SJCRH30 (cell line): Measurements from ENCODE around the gene ACOX1. TPM values are rescaled to one million over a fixed set of nuclear protein-coding genes. Genes with fewer than 3 reads are reported as not detected.

Source experiments
- DNase-seq, 2 experiments: peaks; one replicate each; pipeline ENCODE4 v3.0.0-alpha.2; 2015 to 2020
- H3K27ac ChIP-seq: fragments of 250-450 bp; sonication (Bioruptor Pico); 2 replicates; pipeline ENCODE4 v1.5.1; 2020; ENCODE audit warnings: mild to moderate bottlenecking, moderate library complexity
- H3K27me3 ChIP-seq: fragments of 250-450 bp; sonication (Bioruptor Pico); 2 replicates; pipeline ENCODE4 v1.5.1; 2020; ENCODE audit warnings: mild to moderate bottlenecking, moderate library complexity
- H3K36me3 ChIP-seq: fragments of 250-450 bp; sonication (Bioruptor Pico); 2 replicates; pipeline ENCODE4 v1.5.1; 2020; ENCODE audit warnings: mild to moderate bottlenecking, moderate library complexity
- H3K4me1 ChIP-seq: fragments of 250-450 bp; sonication (Bioruptor Pico); 2 replicates; pipeline ENCODE4 v1.5.1; 2020; ENCODE audit warnings: mild to moderate bottlenecking, moderate library complexity
- H3K4me3 ChIP-seq: fragments of 250-450 bp; sonication (Bioruptor Pico); 2 replicates; pipeline ENCODE4 v1.5.1; 2020; ENCODE audit warnings: mild to moderate bottlenecking, moderate library complexity
- H3K9me3 ChIP-seq: fragments of 250-450 bp; sonication (Bioruptor Pico); replicated peaks from 2 replicates; pipeline ENCODE4 v1.5.1; 2020; ENCODE audit warnings: mild to moderate bottlenecking, moderate library complexity
- total RNA-seq: library from RNA; depleted of rRNA; stranded (reverse); fragments of >200 nt; shearing (Covaris generic); gene quantifications from 2 replicates; pipeline ENCODE4 v1.2.3, GENCODE V29; 2014

Gene ACOX1
- total RNA-seq, 1 experiment from 2014 or later: 34.8 TPM

DNA sequence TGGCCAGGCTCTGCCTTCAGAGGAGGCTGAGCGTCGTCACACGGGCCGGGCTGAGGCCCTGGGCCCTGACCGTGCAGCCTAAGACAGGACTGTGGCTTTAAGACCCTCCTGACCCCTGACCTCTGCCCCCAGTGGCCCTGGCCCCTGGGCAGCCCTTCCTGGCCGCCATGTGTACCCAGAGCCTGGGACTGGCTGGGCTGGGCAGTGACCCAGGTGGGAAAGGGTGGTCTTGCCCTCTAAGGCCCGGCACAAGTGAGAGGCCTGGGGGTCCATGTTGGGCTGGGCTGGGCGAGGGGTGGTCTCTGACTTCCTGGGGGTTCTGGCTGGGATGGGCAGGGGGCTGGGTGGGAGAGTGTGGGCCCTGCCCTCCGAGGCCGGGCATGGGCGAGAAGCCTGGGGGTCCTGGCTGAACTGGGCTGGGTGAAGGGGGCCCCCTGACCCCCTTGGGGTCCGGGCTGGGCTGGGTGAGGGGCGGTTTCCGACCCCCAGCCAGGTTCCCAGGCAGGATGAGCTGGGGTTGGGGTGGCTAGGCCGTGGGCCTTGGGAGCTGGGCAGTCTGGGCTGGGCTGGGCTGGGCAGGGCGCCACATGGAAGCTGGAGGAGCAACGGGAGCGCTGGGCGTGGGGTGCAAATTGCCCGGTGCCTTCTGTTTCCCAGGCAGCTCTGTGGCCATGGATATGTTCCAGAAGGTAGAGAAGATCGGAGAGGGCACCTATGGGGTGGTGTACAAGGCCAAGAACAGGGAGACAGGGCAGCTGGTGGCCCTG, 22.0 kb upstream of the ACOX1 start, which contains the start of gene CDK3:
TSS of gene CDK3 (plus strand) at position 101 of the 767 bp plus-strand sequence. CDS start at position 672, 571 bp downstream.
- Histone ChIP-seq H3K4me1 (peaks cover 21% of the 10 kb centered on the region), H3K36me3 (no peaks in the 10 kb centered on the region), H3K4me3 (no peak within 1 kb of the TSS), H3K27me3 (no peaks in the 10 kb centered on the region), H3K27ac (no peak within 1 kb of the TSS), H3K9me3 (no peaks in the 10 kb centered on the region)
- no peak for DNase-seq

DNA sequence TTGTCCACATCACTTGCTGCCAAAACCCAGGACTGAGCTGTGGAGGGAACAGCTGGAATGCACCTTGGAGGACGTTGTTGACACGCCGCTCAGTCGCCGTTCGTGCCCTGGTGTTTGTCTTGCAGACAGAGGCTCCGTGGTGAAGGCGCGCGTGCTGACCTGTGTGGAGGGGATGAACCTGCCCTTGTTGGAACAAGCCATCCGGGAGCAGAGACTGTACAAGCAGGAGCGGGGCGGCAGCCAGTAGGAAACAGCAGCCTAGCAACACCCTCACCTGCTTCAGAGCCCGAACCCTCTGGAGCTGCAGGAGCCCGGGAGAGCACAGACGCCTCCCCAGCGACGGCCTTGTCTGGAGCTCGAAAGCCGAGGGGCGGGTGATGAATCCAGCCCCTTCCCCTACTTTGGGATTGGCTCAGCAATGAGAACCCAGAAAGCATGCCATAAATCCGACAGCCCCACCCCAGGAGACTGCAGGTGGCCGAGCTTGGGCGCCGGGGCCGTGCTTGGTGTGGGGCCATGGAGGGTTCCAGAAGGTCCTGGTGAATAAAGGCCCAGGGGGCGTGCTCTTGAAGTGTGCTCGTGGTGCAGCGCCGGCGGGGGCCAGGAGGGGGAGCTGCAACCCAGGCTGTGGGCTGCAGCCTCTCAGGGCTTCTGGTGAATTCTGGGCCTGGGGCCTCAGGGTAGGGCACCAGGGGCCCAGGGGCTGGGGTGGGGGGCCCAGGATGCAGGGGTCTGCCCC, 21.2 kb upstream of the ACOX1 start:
- no peaks in the 10 kb centered on the region for H3K36me3 ChIP-seq
- DNase-seq: peak; percentile 72 to 85
- H3K9me3 ChIP-seq: no peaks in the 10 kb centered on the region
- H3K27me3 ChIP-seq: no peaks in the 10 kb centered on the region
- H3K27ac ChIP-seq: no peak overlapping the region
- no peak overlapping the region for H3K4me3 ChIP-seq
- H3K4me1 ChIP-seq: peaks cover 14% of the 10 kb centered on the region

DNA sequence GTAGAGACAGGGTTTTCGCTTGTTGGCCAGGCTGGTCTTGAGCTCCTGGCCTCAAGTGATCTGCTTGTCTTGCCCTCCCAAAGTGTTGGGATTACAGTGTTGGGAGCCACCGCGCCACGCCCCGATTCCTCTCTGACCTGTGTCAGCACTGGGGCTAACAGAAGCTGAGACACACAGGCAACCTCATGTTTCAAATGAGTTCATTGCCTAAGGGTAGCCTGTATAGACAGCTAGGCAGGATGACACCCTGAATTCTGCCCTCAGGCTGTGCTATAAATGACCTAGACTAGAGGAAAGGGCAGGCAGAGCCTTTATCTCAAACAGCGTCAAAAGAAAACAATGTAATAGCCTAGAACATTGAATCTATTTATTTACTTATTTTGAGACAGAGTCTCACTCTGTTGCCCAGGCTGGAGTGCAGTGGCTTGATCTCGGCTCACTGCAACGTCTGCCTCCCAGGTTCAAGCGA, 19.4 kb upstream of the ACOX1 start:
- no peaks in the 10 kb centered on the region for H3K27me3 ChIP-seq
- H3K9me3 ChIP-seq: no peaks in the 10 kb centered on the region
- DNase-seq: no peak
- H3K27ac ChIP-seq: no peak overlapping the region
- no peaks in the 10 kb centered on the region for H3K36me3 ChIP-seq
- H3K4me3 ChIP-seq: no peak overlapping the region
- H3K4me1 ChIP-seq: peaks cover 8% of the 10 kb centered on the region

DNA sequence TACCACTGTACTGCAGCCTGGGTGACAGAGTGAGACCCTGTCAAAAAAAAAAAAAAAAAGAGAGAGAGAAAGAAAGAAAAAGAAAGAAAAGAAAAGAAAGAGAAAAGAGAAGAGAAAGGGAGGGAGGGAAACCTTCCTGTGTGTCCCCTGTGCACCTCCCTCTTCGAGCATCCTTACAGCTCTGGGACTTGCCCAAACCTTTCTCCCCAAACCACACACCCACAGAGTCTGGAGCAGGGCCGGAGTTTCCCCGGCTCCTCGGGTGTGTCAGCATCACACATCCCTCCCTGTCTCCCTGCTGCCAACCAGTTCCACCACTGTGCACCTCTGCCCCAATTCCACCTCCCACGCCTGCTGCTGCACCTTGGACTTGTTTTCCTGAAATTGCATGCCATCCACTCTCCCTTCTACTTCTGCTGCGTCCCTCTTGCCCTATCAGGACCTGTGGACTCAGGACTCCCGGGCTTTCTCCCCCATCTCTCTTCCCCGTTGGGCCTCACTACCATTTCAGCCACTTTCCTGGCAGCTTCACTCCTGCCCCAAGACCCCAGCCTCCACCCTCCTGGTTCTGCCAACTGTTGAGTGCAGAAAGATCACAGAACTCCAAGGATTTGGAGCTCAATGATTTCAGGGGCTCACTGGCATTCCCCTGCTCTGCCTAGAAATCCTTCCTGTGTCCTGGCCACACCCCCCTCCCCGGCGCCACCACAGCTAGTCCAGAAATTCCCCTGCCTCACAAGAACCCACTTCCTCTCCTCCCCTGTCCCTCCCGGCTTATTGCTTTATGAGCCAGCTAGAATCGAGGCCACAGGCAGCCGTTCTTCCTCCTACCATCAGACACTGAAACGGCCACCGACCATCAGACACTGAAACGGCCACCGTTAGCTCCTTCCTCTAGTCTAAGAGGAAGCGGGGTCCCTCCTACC, 18.0 kb upstream of the ACOX1 start:
- DNase-seq: peak; percentile 83 to 84
- peak overlapping the region; percentile 22; the same call in 1 of the 2 replicates for H3K27ac ChIP-seq
- H3K36me3 ChIP-seq: no peaks in the 10 kb centered on the region

DNA sequence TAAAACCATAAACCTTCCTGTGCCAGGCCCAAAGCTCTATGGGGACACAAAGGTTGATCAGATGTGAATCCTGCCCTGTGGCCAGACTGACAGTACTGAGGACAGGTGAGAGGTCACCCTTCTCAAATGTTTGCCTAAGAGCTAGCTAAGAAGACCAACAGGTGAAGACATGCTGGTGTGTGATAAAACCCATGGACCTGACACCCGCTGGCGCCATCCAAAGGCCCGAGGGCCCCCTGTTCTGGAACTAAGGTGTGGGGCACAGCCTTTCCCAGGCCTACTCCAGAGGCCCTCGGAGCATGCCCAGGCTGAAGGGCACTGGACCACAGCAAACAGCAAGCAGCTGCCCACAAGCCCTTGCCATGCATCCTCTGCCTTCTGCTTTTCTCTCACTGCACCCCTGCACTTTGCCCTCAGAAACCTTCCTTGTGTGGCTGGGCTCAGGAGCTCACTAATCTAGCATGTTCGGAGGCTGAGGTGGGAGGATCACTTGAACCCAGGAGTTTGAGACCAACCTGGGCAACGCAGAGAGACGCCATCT, 16.5 kb upstream of the ACOX1 start:
- no peaks in the 10 kb centered on the region for H3K9me3 ChIP-seq
- H3K4me3 ChIP-seq: no peak overlapping the region
- H3K27me3 ChIP-seq: no peaks in the 10 kb centered on the region
- no peaks in the 10 kb centered on the region for H3K36me3 ChIP-seq
- peaks cover 8% of the 10 kb centered on the region for H3K4me1 ChIP-seq
- no peak overlapping the region for H3K27ac ChIP-seq
- DNase-seq: no peak

More for the DNA sequence above, 18.0 kb upstream of the ACOX1 start:
- Histone ChIP-seq H3K4me3 (peak overlapping the region; percentile 36), H3K9me3 (no peaks in the 10 kb centered on the region), H3K4me1 (peaks cover 8% of the 10 kb centered on the region), H3K27me3 (no peaks in the 10 kb centered on the region)

DNA sequence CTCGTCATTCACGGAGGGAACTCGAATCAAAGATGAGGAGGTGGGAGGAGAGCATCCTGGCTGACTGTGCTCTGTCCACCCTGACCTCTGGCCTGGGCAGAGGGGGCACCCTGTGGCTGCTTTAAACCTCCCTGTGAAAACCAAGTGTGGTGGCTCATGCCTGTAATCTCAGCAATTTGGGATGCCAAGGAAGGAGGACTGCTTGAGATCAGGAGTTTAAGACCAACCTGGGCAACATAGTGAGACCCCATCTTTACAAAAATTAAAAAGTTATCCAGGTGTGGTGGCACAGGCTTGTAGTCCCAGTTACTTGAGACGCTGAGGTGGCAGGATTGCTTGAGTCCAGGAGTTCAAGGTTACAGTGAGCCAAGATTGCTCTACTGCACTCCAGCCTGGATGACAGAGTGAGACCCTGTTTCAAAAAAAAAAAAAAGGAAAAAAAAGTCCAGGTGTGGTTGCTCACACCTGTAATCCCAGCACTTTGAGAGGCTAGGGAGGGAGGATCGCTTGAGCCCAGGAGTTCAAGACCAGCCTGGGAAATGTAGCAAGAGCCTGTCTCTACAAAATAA, 15.9 kb upstream of the ACOX1 start:
- Histone ChIP-seq H3K36me3 (no peaks in the 10 kb centered on the region), H3K27me3 (no peaks in the 10 kb centered on the region), H3K4me1 (peaks cover 8% of the 10 kb centered on the region), H3K9me3 (no peaks in the 10 kb centered on the region), H3K4me3 (no peak overlapping the region), H3K27ac (no peak overlapping the region)
- DNase-seq: no peak

DNA sequence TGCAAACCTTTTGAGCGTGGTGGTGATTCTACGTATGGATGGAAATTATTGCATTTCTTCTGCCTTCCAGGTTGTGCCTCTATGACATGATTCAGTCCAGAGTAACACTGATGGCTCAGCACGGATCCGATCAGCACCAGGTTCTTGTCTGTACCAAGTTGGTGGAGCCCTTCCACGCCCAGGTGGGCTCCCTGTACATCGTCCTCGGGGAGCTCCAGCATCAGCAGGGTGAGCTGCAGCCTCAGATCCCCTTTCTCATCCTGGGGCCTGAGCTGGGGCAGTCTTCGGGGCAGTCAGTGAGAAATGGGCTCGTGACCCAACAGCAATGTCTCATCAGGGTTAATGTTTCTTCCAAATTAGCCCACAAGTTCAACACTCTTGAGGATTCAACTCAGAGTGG, 12.4 kb upstream of the ACOX1 start:
- Histone ChIP-seq H3K27me3 (no peaks in the 10 kb centered on the region), H3K9me3 (no peaks in the 10 kb centered on the region), H3K36me3 (no peaks in the 10 kb centered on the region), H3K4me1 (no peaks in the 10 kb centered on the region), H3K4me3 (no peak overlapping the region), H3K27ac (no peak overlapping the region)
- DNase-seq: no peak

DNA sequence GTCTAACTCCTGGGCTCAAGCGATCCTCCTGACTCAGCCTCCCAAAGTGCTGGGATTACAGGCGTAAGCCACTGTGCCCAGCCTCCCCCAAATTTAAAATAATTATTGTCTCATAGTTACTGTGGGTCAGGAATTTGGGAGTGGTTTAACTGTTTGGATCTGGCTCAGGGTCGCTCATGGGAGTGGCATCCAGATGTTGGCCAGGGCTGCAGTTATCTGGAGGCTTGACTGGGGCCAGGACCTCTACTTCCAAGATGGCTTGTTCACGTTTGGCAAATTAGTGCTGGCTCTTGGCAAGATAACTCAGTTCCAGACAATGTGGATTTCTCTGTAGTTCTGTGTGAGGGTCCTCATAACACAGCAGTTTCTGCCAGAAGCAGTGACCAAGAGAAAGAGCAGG, 8.1 kb upstream of the ACOX1 start:
- H3K9me3 ChIP-seq: no peaks in the 10 kb centered on the region
- no peak for DNase-seq
- H3K27ac ChIP-seq: no peak overlapping the region
- H3K27me3 ChIP-seq: no peaks in the 10 kb centered on the region
- H3K36me3 ChIP-seq: no peaks in the 10 kb centered on the region
- no peak overlapping the region for H3K4me3 ChIP-seq
- H3K4me1 ChIP-seq: no peaks in the 10 kb centered on the region

DNA sequence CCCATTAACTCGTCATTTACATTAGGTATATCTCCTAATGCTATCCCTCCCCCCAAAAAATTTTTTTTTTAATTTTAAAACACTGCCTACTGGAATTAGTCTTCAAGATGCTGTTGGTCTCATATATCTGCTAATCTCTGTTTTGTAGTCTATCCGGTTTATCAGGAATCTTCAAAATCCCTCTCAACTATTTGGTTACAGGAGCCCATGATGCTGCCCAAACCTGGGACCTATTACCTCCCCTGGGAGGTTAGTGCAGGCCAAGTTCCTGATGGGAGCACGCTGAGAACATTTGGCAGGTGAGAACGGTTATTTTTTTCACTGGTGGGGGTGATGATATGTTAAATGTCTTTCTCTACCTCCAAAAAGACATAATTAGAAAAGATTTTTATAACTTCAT, 7.0 kb upstream of the ACOX1 start:
- Histone ChIP-seq H3K9me3 (no peaks in the 10 kb centered on the region), H3K4me3 (no peak overlapping the region), H3K36me3 (no peaks in the 10 kb centered on the region), H3K27ac (no peak overlapping the region), H3K4me1 (no peaks in the 10 kb centered on the region), H3K27me3 (no peaks in the 10 kb centered on the region)
- DNase-seq: no peak

DNA sequence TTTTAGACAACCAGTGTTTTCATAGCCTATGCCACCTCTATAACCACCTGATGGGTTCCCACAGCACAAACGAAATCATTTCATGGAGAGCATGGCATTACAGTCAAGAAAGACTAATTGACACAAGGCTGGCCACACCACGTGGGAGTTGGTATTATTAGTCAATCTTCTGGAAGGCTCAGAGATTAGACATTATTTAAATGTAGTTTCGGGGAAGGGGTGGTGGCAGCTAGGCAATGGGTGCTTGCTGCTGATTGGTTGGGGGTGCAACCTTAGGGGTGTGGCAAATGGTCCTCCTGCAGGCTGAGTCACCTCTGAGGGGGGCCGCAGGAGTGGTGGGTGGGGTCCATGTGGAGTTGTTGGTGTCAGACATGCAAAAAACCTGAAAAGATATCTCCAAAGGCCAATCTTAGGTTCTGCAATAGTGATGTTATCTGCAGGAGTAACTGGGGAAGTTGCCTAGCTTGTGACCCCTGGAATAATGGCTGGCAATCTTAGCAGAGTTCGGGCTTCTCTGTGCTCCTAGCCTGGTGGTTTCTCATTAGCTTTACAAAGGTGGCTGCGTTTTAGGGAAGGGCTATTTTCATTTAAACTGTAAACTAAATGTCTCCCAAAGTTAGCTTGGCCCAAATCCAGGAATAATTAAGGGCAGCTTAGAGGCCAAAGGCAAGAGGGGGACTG, 4.7 kb upstream of the ACOX1 start:
- H3K9me3 ChIP-seq: no peaks in the 10 kb centered on the region
- H3K27ac ChIP-seq: no peak overlapping the region
- no peaks in the 10 kb centered on the region; the same call in 1 of the 2 replicates for H3K4me1 ChIP-seq
- H3K27me3 ChIP-seq: no peaks in the 10 kb centered on the region
- no peak overlapping the region for H3K4me3 ChIP-seq
- no peak for DNase-seq
- H3K36me3 ChIP-seq: no peaks in the 10 kb centered on the region

DNA sequence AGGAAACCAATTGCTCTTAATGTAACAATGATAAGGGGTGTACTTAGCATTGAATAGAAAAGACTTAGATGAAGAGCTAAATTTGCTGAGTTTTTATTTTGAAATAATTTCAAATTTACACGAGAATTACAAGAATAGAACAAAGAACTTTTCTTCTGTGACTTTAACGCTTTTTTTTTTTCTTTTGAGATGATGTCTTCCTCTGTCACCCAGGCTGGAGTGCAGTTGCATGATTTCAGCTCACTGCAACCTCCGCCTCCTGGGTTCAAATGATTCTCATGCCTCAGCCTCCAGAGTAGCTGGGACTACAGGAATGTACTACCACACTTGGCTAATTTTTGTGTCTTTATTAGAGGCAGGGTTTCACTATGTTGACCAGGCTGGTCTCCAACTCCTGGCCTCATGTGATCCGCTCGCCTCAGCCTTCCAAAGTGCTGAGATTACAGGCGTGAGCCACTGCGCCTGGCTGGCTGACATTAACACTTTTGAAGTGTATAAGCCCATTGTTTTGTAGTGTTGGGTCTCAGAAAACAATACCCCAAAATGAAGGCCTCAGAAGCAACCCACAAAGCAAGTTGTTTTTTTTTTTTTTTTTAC, 2.2 kb upstream of the ACOX1 start:
- Histone ChIP-seq H3K27me3 (no peaks in the 10 kb centered on the region), H3K9me3 (no peaks in the 10 kb centered on the region), H3K27ac (no peak overlapping the region), H3K4me3 (no peak overlapping the region), H3K4me1 (peaks cover 3% of the 10 kb centered on the region), H3K36me3 (no peaks in the 10 kb centered on the region)
- DNase-seq: no peak

DNA sequence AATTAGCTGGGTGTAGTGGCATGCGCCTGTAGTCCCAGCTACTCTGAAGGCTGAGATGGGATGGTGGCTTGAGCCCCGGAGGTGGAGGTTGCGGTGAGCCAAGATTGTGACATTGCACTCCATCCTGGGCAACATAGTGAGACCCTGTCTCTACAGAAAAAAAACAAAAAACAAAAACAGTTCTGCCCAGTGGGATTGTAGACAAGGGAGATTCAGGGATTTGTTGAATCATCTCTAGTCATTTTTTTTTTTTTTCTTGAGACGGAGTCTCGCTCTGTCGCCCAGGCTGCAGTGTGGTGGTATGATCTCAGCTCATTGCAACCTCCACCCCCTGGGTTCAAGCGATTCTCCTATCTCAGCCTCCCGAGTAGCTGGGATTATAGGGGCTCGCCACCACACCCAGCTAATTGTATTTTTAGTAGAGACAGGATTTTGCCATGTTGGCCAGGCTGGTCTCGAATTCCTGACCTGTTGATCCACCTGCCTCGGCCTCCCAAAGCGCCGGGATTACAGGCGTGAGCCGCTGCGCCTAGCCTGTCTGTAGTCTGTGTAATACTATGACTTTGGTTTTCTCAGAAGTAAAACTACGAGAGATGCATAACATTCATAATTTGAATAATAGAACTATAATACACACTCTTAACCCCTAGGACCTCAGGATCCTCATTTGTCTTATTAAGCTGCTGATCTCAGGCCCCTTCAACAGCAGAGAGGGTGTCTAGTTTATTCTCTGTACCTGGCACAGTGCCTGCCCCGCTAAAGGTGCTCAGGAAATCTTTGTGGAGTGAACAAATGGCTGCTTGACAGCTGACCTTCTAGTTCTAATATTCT, 1.4 kb upstream of the ACOX1 start:
- Histone ChIP-seq H3K27ac (peak overlapping the region; percentile 95), H3K4me1 (peaks cover 3% of the 10 kb centered on the region), H3K27me3 (no peaks in the 10 kb centered on the region), H3K4me3 (peak overlapping the region; percentile 85), H3K36me3 (no peaks in the 10 kb centered on the region), H3K9me3 (no peaks in the 10 kb centered on the region)
- DNase-seq: no peak
